GM19240 (cell line): ENCODE results near the gene CHCHD6.

Experiments
- DNase-seq: peaks from one replicate; pipeline ENCODE4 v3.0.0; 2011; ENCODE audit warnings: low spot score; ENCODE audit not compliant: insufficient read length

The CHCHD6 gene

DNA sequence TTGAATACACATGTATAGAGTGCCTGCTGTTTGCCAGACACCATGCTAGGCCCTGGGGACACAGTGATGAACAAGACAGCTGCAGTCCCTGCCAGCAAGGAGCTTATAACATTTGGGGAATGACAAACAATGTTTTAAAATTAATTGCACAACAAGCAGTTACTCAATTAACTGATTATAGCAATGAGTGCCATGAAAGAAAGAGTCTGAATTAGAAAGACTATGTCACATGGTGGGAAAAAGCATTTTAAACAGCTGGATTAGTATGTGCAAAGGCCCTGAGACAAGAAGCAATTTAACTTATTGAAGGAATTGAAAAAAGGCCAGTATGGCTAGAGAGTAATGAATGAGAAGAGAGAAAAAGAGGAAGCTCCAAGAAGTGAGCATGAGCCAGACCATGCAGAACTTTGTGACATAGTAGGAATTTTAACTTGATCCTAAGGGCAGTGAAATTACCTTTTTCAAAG lies 214.3 kb downstream of the CHCHD6 start:
- DNase-seq = no peak

DNA sequence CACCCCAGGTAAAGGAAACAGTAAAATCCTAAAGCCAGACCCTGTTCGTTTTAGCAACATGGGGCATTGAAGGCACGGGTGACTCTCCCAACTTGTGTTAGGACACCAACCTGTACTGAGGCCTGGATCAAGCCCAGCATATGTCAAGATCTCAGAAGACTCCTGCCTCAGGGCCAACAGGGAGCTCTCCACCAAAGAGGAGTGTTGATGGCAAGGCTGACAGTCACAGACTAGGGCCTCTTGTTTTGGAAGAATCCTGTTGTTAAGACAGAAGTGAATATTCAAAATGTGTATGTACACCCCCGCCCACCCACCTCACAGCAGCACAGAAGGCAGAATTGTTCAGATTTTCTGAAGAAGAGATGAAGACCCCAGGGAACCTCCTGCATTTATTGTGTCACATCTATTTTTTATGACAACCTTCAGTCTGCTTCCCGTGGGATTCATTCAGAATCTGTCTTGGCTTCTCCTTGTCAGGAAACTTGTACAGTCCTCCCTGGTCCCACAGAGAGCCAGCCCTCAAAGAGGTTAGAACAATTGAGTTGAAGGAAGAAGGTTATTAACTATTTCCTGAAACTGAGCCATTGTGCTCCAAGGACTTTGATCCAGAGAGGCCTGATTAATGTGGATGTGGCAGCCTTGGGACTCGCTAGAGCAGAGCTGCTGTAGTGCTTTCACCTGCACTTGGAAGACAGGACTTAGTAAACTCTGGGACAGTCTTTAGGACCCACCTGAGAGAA lies 217.2 kb downstream of the CHCHD6 start:
- no peak for DNase-seq

GRCh38 chr3:126922466-126922865 lies 218.4 kb downstream of the CHCHD6 start:
- DNase-seq = no peak

- DNase-seq = no peak
Measured at GRCh38 chr3:126923423-126923822, 219.4 kb downstream of the CHCHD6 start.

- no peak for DNase-seq
Measured at GRCh38 chr3:126923895-126924294, 219.9 kb downstream of the CHCHD6 start.

GRCh38 chr3:126924458-126924857 lies 220.4 kb downstream of the CHCHD6 start:
- DNase-seq = no peak

GRCh38 chr3:126925411-126926171 lies 221.6 kb downstream of the CHCHD6 start:
- DNase-seq = no peak

GRCh38 chr3:126926684-126927400 lies 222.8 kb downstream of the CHCHD6 start:
- DNase-seq = no peak

DNA sequence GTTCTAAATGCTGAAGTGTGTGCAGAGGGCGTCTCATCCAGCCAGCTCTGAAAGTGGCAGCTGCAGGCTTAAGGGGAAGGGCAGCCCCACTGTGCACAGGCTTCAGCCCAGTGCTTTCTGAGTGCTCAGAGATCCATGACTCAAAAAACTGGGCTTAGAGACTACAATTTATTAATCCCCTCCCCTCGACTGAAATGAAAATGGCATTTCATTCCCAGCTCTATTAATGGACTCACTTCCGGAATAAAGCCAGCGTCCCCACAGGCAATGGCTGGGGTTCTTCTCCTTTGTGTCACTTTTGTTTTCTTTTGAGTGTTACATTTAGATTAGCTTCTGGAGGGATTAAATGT lies 223.3 kb downstream of the CHCHD6 start:
- no peak for DNase-seq

DNA sequence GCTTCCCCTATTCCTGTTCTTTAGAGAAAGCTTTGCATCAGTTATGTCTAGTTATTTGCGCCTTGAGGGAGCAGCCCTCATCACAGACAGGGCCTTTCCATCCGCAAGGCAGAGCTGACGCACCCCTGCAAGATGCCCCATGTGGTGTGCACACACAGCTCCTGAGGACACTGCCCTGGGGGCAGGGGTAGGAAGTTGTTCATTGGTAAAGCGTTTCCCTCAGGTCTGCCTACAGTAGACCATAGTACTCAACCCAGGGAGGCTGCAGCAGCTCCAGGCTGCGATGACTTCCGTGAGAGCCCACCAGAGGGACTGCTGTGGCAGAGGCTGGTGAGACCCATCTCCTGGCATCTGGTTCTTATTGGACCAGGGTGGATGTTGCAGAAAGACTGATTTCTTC lies 223.8 kb downstream of the CHCHD6 start:
- DNase-seq = no peak

DNA sequence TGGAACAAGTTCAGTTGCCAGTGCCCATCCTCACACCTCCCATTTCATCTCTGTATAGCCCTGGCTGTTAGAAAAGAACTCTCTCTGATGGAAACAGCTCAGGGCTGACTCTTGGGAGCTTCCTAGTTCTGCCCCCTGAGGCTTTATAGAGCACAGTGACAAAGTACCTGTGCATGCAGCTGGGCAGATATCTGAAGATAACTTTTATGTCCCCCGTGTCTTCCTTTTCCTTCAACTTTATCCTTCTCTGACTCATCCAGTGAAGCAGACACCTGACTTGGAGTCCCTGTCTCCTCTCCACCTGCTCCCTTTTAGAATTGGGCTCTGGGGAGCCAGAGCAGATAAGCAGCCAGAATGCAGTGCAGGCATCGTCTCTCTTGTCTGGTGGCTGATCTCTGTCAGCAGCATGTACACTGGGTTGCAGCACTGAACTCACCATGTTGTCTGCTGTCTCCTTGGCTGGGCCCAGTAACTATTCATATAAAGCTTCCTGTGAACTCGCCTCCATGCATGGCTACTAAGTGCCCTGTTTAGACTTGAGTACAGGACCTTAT lies 225.0 kb downstream of the CHCHD6 start:
- no peak for DNase-seq

- no peak for DNase-seq
Measured at GRCh38 chr3:126930936-126931600, 227.0 kb downstream of the CHCHD6 start.

DNA sequence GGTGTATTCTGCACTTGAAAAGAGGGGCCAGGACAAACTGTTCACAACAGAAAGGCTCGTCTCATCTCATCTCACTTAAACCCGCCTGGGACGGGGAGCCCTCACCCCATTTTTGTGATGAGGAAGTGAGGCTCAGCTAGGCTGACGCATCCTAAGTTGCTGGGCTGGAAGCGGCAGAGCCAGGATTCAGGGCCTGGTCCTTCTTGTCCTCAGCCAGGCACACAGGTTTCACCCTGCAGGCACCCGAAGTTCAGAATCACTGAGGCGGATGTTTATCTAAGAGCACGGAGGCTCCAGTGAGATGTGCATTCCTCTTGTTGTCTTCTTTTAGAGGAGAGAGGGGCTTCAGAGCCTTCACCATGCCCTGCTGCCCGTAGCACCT lies 227.8 kb downstream of the CHCHD6 start:
- no peak for DNase-seq

DNA sequence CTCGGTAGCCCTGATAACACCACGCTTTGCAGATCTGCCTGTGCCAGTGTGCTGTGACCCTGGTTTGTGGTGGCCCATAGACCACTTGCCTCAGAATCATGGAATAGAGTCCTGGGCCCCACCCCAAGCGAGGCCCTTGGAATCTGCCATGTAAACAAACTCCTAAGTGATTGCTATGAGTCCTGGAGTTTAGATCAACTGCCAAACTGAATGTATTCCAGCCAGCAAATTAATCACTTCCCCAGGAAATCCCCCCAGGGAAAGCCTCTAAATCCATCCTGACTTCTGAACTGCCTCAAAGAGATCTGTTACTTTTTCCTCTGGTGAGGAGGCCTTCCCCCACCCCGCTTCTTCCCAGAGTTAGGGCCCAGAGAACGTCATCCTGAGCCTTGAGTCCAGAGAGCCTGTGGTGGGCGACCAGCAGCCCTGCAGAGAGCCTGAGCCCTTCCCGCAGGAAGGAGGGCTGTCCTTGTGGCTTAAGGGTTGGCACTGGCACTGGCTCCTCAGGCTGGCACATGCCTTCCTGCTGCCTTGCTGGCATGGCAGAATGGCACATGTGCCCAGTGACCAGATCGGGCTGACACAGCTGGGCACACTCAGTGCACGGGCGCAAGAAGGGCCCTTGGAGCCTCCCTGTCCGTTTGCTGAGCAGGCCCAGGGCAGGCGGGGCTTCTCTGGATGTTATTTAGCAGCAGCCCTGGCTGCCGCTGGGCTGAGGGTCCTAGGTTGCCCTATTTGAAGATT lies 228.3 kb downstream of the CHCHD6 start:
- no peak for DNase-seq

- DNase-seq = no peak
Measured at GRCh38 chr3:126934031-126934531, 230.0 kb downstream of the CHCHD6 start.

DNA sequence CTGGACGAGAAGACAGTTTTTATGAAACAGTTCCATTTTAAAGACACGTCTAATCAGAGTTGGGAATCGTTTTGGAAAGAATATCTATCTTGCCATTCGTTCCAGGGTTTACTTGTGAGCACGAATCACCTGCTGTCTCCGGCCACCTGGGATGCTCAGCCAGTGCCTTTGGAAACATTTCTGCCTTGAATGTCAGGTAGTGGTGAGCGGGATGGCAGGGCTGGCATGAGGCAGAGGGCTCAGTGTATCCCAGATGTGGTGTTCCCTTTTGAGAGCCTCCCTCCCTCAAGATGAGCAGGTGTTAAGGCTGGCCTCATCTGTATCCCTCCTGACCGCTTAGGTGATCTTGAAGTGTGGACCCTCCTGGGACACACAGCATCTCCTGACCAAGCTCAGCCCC lies 231.0 kb downstream of the CHCHD6 start:
- no peak for DNase-seq

- no peak for DNase-seq
Measured at GRCh38 chr3:126935756-126936509, 231.9 kb downstream of the CHCHD6 start.

DNA sequence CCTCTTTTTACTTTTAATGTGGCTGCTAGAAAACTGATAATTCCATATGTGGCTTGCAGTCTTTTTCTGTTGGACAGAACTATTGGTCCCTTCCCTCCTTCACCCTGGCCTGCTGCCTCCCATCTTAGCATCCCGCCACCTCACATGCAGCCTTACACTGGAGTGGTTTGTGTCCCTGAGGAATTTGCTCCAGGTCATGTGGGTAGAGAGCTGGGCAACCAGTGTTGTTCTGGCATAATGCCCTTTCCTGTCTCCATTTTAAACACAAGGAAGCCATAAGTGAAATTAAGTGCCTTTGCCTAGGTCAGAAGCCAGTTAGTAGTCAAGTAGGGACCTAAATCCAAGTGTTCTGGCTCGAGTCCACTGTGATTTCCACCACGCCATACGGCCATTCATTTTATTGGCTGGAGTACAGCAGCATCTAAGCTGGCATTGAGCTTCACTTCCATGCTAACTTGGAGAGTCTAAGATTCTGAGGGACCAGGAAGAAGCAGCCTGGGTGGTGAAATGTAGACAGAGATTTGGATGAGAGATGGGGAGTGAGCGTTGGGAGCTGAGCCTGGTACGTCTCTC lies 232.9 kb downstream of the CHCHD6 start:
- no peak for DNase-seq

GRCh38 chr3:126937533-126937932 lies 233.5 kb downstream of the CHCHD6 start:
- no peak for DNase-seq
